Measurements from ENCODE around the gene MACROD2.

Gene MACROD2

DNA sequence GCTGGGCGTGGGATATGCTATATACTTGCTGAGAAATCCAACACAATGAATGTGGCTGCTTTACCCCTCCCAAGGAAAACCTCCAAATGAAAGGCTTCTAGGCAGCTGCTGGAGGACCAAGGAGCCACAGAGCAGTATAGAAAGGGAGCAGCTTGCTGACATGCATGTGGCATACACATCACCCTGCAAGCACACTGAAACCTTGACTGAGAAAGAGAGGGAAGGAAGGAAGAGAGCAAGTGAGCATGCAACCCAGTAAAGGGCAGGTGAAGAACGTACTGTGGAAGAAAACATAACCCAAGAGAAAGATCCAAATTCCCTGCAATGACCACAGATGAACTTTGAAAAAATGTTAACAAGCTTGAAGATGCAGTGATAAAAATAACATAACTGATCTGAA is 2034.9 kb downstream of the MACROD2 start:
- DNase-seq, result no peak

DNA sequence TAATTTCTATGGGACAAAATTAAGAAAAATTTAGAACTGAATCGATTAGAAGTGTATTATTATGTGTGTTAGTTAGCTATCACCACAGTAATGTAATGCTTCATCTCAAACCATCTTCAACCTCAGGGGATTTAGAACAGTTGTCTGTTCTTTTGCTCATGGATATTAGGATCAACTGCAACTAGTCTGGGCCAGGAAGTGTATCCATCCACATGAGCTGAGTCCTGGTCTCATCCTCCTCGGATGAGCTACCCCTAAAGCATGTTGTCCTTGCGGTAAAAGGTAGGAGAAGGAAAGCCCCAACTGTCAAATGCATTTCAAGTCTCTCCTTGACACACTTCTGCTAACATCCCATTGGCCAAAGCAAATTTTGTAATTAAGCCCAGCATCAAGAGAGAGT is 2040.3 kb downstream of the MACROD2 start:
- DNase-seq, result no peak

DNA sequence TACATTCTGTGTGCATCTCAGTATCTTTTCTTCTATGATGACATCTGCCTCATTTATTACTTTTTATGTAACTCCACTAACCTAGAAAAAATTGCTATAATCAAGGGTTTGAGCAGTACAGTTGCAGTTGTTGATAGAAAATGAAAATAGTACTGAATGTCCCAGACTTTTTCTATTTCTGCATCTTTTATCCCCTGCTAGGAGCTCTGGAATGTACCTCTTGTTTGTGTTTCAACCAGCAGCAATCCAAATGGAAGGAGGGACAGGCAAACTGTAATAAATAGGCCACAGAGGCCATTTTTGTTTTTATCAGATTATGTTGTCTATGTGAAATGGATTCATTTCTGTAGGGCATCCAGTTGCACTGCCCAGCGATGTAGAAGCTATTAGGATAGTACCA is 2041.0 kb downstream of the MACROD2 start:
- no peak for DNase-seq

DNA sequence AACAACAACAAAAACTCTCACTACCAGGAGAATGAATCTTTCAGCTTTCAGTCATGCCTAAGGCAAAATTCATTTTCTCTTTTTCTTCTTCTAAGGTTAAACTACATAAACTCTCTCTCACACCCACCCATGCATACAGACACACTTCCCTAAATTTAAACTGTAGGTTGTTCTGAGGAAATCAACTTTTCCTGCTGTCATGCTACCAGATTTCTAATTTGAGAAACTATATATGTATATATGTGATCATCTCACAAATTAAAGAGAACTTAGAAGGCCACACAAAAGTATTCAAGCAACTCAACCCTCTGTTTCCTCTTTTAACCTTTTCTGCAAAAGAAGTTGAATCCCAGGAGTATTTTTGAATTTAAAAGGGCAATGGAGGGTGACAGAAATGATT is 2045.4 kb downstream of the MACROD2 start:
- no peak for DNase-seq

DNA sequence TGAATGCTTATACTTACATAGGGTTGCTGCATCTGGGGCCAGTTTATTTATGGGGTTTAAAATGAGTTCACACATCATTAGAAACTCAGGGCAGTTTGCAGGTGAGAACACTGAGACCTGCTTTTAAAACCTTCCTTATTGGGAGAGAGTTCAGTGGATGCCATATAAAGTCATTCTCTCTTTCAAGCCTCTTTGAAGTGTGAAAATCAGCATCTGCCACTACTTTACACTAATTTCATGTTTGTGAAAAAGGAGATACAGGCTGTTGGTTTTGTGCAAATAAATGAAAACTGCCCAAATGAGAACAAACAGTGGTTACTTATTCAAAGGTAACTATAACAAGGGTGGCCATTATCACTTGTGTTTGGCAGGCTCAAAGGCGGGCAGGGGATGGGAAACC is 2047.4 kb downstream of the MACROD2 start:
- no peak for DNase-seq

DNA sequence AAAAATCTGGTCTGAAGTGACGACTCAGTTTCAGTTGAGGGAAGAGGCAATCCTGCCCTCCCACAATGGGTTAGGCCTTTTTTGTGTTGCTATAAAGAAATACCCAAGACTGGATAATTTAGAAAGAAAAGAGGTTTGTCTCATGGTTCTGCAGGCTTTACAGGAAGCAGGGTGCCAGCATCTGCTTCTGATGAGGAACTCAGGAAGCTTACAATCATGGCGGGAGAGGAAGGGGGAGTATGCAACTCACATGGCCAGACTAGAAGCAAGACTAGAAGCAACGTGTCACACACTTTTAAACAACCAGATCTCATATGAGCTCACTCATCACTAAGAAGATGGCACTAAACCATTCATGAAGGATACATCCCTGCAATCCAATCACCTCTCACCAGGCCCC is 2048.6 kb downstream of the MACROD2 start:
- no peak for DNase-seq

DNA sequence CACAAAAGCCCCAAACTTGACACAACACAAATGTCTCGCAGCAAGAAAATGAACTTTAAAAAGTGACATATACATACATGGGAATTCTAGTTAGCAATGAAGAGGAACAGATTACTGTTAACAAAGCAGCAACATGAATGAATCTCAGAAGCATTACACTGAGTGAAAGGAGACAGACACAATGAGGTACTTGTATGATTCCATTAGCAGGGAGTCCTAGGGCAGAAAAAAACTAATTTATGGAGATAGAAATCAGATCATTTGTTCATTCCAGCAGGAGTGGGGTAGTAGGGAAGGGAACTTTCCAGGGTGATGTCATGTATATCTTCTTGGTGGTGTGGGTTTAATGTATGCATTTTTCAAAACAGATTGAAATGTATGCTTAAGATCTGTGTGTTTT is 2053.6 kb downstream of the MACROD2 start:
- no peak for DNase-seq

DNA sequence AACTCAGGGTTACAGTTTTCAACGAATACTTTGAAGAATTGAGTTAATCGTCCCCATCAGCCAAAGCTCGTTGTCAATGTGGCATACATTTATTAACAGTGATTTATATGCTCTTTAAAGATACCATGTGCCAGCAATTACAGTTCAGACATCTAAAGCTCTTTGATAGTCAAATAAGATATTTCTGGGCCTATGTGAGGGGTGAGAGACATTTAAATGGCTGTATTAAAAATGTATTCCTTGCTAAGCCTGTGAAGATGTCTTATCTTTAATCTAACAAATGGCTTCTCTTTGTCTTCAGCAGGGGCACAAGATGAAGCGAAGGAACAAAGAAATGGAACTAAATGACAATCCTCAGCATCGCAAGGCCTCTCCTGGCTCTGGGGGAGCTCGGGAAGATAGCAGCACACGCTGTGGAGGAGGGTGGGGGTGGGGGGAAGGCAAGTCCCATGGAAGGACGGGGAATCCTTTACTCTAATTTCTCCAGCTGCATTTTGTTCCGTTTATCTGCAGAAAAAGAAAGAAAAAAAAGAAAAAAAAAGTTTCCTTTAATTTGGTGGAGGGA is 2054.3 kb downstream of the MACROD2 start:
- no peak for DNase-seq

DNA sequence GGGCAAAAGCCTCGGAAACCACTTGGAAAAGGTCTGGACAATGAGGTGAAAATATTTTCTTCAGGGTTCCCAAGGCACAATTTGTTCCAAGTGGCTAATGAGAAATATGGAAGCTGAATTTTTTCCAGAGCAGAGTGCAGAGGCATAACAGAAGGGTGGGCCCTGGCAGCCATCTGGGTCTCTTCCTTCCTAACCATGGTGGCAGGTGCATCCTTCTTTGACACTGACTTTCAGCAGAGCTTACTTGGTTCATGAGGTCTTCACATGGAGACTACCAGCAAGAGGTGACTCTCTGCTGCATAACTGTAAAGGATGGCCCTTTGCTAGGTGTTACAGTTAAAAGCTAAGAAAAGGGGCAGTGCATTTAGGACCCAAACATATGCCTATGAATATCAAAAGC is 2055.1 kb downstream of the MACROD2 start:
- DNase-seq, result no peak

DNA sequence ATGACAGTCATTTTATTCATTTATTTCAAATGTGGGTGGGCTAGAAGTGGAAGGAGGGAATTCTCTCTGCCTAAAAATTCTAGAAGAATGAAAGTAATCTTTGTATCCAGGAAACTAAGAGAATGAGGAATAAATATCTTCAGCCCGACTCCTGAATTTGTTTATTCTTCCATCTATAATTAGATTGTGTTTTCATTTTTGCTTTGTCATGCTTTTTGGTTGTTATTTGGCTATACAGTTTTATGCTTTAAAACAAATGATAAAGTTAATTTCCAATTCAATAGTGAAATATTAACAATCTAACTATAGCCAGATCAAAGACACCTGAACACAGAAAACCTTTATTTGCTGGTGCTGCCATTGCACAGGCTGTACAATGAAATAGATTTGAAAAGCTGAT is 2056.7 kb downstream of the MACROD2 start:
- no peak for DNase-seq

DNA sequence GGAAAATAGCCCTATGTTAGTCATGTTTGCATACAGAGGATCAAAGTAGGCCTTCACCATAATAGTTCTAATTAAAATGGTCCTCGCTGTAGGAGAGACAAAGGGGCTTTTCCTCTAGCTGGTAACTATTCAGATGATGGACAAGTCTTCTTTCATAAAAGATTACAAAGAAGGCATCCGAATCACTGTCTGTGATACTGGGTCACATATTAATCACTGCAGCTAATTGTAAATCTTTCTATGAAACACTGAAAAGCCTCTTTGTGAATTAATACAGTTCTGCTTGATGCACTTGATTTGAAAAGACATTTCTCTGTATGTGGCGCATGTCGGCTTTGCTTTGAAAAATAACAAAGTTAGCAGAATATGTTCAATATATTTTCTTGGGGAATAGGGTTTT is 2057.1 kb downstream of the MACROD2 start:
- DNase-seq, result no peak

DNA sequence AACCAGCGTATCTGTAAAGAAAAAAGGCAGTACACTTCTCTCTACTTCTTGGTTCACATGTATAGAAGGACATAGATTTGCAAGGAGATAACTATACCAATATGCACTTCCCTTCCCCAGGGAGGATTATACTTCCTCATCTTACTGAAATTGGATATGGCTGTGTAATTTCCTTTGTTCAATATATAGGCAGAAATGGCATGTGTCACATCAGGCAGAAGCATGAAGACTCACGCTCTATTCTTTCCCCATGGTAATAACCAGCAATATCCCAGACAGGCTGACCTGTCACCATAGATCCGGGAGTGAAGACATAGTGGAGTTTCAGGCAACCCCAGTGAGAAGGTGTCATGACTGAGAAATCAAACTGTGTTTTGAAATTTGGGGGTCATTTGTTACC is 2059.7 kb downstream of the MACROD2 start:
- DNase-seq, result no peak

DNA sequence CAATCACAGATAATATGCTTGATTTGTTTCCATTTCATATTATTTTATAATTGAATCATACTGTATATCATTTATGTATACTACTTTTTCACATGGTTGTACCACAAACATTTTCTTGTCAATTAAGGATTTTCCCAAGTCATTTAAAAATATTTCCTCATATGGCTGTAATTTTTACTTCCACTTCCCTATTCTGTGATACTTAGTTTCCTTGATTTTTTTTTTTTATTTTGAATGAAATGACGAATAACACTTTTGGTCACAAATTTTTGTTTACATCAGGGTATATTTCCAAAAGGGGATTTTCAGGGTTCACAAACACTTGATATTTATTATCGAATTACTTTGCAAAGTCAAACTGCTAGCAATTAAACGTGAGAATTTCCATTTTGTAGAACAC is 2062.3 kb downstream of the MACROD2 start:
- DNase-seq, result no peak

DNA sequence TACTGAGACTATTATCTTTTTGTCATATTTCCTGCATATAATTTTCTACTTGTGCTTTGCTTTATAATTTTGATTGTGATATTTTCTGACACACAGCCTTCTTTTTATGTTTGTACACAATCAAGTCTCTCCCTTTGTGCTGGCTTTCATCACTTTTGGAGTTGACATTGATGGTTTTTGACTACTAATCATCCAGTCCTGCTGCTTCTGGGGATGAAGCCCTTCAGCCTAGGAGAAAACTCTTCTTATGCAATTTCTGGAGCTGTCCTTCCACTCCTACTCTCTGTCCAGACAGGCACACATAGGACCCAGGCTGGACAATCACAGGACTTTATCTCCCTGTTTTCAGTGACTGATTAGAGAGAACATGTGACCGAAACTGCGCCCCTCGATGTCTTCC is 2063.0 kb downstream of the MACROD2 start:
- no peak for DNase-seq

DNA sequence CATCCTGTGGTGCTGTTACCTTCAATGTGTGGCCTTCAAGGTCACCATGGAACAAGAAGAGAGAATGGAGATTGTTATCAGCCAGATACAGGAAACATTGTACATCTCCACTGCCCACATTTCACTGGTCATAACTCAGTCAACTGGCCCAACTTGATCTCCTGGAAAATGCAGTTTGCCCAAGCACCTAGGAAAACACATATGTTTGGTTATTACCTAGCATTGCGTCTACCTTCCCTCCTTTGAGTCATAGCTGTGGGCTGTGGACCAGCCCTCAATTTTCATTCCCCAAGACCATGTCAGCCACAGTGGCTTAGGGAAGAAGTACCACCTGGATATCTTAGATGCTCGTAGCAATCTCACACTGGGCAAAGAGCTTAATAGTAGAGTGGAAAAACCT is 2064.5 kb downstream of the MACROD2 start:
- DNase-seq, result no peak

DNA sequence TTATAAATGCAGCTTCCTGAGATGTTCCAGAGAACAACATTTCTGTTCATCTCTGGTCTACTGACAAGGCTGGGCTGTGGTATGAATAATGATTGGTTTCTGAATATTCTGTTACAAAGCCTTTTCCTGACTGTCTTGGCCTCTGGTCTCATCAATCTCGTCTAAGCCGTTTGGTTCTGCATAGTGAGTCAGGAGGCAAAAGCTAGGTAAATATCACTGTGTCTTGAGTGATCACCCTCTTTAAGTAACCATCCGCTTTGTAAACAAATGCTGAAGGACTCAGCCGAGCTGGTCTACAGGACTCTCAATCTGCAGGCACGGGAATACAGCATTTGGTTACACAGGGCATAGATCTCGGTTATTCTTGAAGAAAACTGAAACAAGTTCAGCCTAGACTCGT is 2066.0 kb downstream of the MACROD2 start:
- no peak for DNase-seq

DNA sequence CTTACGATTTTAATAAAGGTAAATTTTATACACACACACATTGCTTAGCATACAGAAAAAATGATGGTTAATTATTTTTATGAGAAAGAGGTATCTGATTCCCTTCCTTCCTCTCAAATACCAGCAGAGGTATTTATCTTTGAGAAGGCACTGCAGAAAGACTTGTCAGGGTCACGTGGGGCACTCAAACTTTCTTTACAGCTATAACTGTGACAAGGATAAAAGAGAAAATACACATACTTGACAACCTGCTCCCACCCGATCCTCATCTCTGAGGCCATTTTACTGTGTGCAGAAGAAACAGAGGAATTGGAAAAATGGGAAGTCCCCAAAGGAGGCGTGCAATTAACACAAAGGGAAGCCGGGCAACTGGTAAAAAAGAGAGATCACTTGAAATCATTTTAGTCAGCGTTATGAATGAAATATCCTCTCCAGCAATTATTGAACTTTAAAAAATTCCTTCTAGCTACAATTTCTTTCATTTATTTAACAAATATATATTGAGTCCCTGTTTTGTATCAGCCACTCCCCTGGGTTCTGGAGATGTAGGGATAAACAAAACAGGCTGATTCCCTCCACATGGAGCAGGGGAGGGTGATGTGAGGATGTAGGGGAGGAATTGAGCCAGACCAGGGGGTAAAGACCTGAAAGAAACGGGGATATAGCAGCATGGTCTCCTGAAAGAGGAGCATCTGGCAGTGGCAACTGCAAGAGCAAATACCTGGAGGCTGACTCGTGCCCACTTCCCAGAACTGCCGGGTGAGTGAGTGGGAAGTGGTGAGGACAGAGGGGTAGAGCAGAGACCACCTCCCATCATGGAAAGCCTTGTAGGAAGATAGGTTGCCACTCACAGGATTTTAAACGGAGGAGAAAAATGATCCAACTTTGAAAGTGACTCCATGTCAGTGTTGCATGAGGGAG is 2067.6 kb downstream of the MACROD2 start:
- no peak for DNase-seq

DNA sequence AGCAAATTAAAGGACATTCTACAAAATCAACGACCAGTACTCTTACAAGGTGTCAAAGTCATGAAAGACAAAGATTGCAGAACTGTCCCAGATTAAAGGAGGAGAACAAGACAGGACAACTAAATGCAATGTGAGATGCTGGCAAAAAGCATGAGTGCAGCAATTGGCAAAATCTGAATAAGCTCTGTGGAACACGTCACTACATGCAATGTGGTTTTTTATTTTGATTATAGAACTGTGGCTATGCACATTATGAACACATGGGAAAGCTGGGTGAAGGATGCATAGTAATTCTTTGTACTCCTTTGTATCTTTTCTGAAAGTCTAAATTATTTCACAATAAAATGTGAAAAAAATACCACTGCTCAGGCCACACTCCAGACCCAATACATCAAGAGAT is 2068.6 kb downstream of the MACROD2 start:
- DNase-seq, result no peak

DNA sequence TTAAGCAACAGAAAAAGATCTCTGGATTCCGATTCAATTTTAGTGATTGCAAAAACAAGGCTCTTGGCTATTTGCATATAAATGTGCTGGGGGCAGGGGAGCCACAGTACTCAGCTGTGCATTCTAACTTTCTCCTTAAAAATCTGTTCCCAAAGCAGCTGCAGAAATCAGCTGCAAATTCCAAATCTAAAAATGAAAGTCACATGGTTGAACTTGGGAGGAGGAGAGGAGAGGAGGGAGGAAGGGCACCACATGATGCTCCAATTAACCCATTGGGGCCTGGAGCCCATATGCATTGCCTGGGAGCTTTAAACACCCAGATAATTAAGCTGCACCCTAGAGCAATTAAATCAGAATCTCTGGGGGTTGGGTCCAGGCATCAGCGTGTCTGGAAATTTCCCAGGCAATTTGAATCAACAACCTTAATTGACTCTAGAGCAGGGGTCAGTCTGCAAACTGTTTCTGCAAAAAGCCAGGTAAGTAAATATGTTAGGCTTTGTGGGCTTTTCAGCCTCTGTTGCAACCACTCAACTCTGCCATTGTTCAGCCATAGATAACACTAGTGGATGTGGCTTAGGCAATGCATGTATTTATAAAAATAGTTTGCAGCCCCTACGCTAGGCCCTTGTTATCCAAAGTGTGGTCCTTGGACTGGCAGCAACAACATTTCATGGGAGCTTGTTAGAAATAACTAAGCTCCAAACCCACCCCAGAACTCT is 2069.8 kb downstream of the MACROD2 start:
- DNase-seq, result no peak

DNA sequence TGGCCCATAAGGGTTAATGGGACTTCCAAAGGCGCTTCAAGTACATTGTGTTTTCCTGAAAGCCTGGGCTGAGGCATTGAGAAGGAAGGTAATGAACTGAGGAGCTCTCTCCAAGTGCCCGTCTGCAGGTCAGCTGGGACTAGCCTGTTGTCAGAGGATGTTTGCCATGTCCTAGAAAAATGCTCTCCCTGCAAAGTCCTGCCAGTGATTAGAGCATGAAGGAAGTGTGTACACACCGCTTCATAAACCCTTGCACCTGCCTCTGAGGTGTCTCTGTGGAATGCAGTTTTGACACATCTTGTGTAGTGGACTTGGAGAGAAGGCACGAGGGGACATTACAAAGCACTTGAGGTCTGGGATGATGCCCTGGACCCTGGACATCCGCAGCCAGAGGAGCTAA is 2071.3 kb downstream of the MACROD2 start:
- DNase-seq, result no peak

DNA sequence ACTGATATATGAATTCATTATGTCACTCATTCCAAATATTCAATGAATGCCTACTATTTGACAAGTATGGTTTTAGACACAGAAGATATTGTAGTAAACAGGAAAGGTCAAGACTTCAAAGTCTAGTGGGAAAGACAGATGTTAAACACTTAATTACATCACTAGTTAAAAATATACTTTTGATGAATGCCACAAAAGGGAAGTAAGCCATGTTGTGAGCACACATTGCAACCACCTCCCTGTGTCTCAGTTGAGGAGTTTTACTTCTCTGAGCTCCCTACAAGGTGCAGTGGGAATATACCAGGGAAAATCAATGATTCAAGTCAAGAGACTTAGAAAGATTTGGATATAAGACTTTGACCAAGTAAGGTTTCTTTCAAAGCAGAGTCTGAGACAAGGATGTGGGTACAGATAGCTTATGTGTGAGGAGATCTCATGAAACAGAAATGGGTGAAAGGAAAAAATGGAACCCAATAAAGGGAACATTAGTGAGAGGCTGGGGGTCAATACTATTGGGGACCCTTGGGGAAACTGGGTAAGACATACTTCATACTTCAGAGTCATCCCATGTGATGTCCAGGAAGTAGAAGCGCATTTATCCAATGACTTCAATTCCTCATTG is 2074.2 kb downstream of the MACROD2 start:
- DNase-seq, result no peak

DNA sequence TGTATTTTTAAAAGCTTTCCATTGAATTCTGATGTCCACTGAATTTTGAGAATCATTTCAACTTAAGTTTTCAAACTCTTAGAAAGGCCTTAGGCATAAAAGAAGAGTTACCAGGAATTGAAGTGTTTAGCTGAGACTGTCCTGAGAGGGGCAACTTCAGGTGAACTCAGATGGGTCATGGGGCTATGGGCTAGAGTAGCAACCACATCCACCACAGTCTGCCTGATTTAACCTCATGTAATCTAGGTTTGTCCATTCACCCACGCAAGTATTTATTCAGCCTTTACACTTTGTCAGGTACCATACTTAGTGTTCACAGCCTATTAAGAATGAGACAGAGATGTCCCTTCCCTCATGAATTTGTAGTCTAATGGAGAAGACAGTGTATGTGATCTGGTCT is 2076.9 kb downstream of the MACROD2 start:
- DNase-seq, result no peak

DNA sequence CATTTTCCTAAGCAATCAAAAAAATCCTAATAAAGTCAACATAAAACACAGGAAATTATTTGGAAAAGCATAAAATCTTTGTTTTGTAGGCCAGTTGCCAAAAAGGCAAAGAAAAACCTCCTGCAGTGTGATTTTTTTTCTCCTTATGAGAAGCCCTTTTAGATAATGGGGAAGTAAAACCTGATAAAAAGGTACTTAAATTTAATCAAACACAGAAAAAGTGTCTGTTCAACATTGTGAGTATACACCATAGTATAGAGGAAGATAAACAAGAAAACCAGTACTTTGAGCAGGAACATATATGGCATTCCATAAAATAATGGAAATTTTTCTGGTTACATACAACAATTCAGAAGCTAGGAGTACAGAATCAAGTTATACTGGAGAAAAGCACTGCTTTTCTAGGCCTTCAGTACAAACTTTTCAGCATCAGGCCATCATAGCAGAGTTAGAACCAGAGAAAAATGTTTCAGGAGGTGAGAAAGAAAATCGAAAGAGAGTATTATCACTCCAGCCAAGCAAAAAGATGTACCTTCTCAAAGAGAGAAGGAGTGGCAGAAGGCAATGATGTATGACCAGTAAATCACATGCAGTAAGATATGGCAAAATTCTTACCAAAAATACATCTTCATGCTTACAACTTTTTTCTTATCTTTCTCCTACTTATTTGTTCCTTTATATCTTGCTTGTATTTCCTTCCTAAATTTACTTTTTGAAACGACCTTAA is 2083.0 kb downstream of the MACROD2 start:
- no peak for DNase-seq

Measured in NCI-H526 treated with DMSO at 0.1 percent for 48 hours (cell line).